NCI-H2107 (cell line): Measurements from ENCODE around the gene REST.
"Not testable (repeated sequence)": the region's sequence is repeated elsewhere in the genome, so short reads cannot be mapped to it uniquely, and the experiment has no call there.

Experiments used
- DNase-seq: peaks from one replicate; lab custom pipeline; 2025; lab: John Stamatoyannopoulos, UW

REST gene

GRCh38 chr4:56908206-56909085, 746 bp downstream of the REST start:
- DNase-seq = no peak

GRCh38 chr4:56909086-56909894, 1.6 kb downstream of the REST start:
- DNase-seq = no peak

GRCh38 chr4:56910172-56910967, 2.7 kb downstream of the REST start:
- DNase-seq = no peak

GRCh38 chr4:56914336-56914735, 6.6 kb downstream of the REST start:
- DNase-seq = no peak

GRCh38 chr4:56914977-56915376, 7.3 kb downstream of the REST start:
- DNase-seq = not testable (repeated sequence)

GRCh38 chr4:56927196-56927595, 19.5 kb downstream of the REST start:
- no peak for DNase-seq

GRCh38 chr4:56930638-56931037, 22.9 kb downstream of the REST start:
- DNase-seq = no peak

- no peak for DNase-seq
These were observed 24.2 kb downstream of the REST start for GRCh38 chr4:56931924-56932323.

GRCh38 chr4:56937262-56937661, 29.6 kb downstream of the REST start:
- DNase-seq = no peak

GRCh38 chr4:56939826-56940225, 32.1 kb downstream of the REST start:
- DNase-seq = not testable (repeated sequence)

GRCh38 chr4:56940403-56940802, 32.7 kb downstream of the REST start:
- DNase-seq = no peak

GRCh38 chr4:56940971-56941370, 33.3 kb downstream of the REST start:
- DNase-seq = no peak

GRCh38 chr4:56941403-56941802, 33.7 kb downstream of the REST start:
- no peak for DNase-seq

- no peak for DNase-seq
These were observed 46.2 kb downstream of the REST start for GRCh38 chr4:56953680-56954520.

- DNase-seq = peak; percentile 53
These were observed 50.4 kb downstream of the REST start for GRCh38 chr4:56958111-56958517.

GRCh38 chr4:56959100-56959499, 51.4 kb downstream of the REST start:
- DNase-seq = no peak

GRCh38 chr4:56961107-56961500, 53.4 kb downstream of the REST start:
- no peak for DNase-seq

- DNase-seq = no peak
These were observed 63.7 kb downstream of the REST start for GRCh38 chr4:56971383-56971782.

- no peak for DNase-seq
These were observed 64.7 kb downstream of the REST start for GRCh38 chr4:56972389-56972788.

- DNase-seq = no peak
These were observed 65.1 kb downstream of the REST start for GRCh38 chr4:56972809-56973208.

- no peak for DNase-seq
These were observed 65.6 kb downstream of the REST start for GRCh38 chr4:56973336-56973735.
